B cell (primary cell): Measurements from ENCODE around the gene LSM7. TPM values are rescaled to one million over a fixed set of nuclear protein-coding genes. Genes with fewer than 3 reads are reported as not detected.

Experiments used
- ATAC-seq: fragments of 200-7000 bp; cut with Tn5 transposase; one replicate; pipeline ENCODE4 v1.10.0; 2021; ENCODE audit warnings: low read depth, mild to moderate bottlenecking, moderate number of reproducible peaks, moderate library complexity
- CTCF ChIA-PET: fragments of 350-600 bp; sonication (Branson Sonifier 250); formaldehyde crosslinking; loops from one replicate; lab custom pipeline; 2021; ENCODE audit warnings: antibody characterized with exemption, inconsistent platforms; lab: Charles Lee
- POLR2A ChIA-PET: fragments of 350-600 bp; sonication (Branson Sonifier 250); formaldehyde crosslinking; loops from one replicate; lab custom pipeline; 2021; ENCODE audit warnings: antibody characterized with exemption; lab: Charles Lee
- DNase-seq: peaks from one replicate; pipeline ENCODE4 v3.0.0; 2013
- H2AFZ ChIP-seq: 2 replicates; pipeline ENCODE4 v1.6.1; 2012; ENCODE audit warnings: mild to moderate bottlenecking, low read depth, low read length; ENCODE audit not compliant: insufficient read depth, poor library complexity, severe bottlenecking
- H3K27ac ChIP-seq, 2 donors: 1 replicate in 1 of 2; 2 replicates in 1 of 2; pipeline ENCODE4 v1.5.1; 2012 to 2013; ENCODE audit warnings: low read length in 2 of 2, mild to moderate bottlenecking in 2 of 2, moderate library complexity in 1 of 2
- H3K27me3 ChIP-seq, 4 experiments: fragments of 200-600 bp in 1 of 4; sonication (generic) in 1 of 4; replicated peaks in 1 of 4; 1 replicate in 2 of 4; 2 replicates in 2 of 4; pipeline versions ENCODE4 v1.6.1 to v1.7.0; 2013 to 2016; ENCODE audit warnings: low read length in 3 of 4, mild to moderate bottlenecking in 2 of 4, mixed read lengths in 1 of 4, moderate library complexity in 1 of 4; ENCODE audit not compliant: insufficient read depth in 4 of 4, control insufficient read depth in 3 of 4; ENCODE audit errors: control extremely low read depth in 1 of 4
- H3K36me3 ChIP-seq, 2 experiments: replicated peaks in 1 of 2; 1 replicate in 1 of 2; 2 replicates in 1 of 2; pipeline versions ENCODE4 v1.6.1 to v1.7.1; 2013; ENCODE audit warnings: low read length in 1 of 2; ENCODE audit not compliant: insufficient read depth in 2 of 2, control insufficient read depth in 1 of 2; ENCODE audit errors: control extremely low read depth in 1 of 2, extremely low read depth in 1 of 2
- H3K4me1 ChIP-seq, 2 donors: fragments of 200-600 bp in 1 of 2; sonication (generic) in 1 of 2; 1 replicate in 1 of 2; 2 replicates in 1 of 2; pipeline versions ENCODE4 v1.5.1 to v1.6.1; 2013 to 2017; ENCODE audit warnings: low read length in 2 of 2; ENCODE audit not compliant: control insufficient read depth in 2 of 2, insufficient read depth in 2 of 2
- H3K4me2 ChIP-seq: replicated peaks from 2 replicates; pipeline ENCODE3; 2012; ENCODE audit warnings: mild to moderate bottlenecking, low read depth, low read length; ENCODE audit not compliant: poor library complexity, severe bottlenecking
- H3K4me3 ChIP-seq, 5 experiments: fragments of 200-600 bp in 1 of 5; sonication (generic) in 1 of 5; 1 replicate in 3 of 5; 2 replicates in 2 of 5; pipeline versions ENCODE4 v1.5.1 to v1.7.0; 2011 to 2016; ENCODE audit warnings: low read length in 4 of 5, mild to moderate bottlenecking in 4 of 5, low read depth in 2 of 5, control low read depth in 1 of 5, moderate library complexity in 1 of 5; ENCODE audit not compliant: insufficient read depth in 1 of 5; ENCODE audit errors: control extremely low read depth in 1 of 5, extremely low read depth in 1 of 5
- H3K79me2 ChIP-seq: fragments of 200-600 bp; sonication (generic); one replicate; pipeline ENCODE4 v1.6.0; 2016; ENCODE audit warnings: low read length; ENCODE audit not compliant: control insufficient read depth, insufficient read depth
- H3K9ac ChIP-seq: fragments of 200-600 bp; sonication (generic); 2 replicates; pipeline ENCODE4 v1.6.1; 2017; ENCODE audit warnings: mild to moderate bottlenecking, low read length, moderate library complexity
- H3K9me3 ChIP-seq, 3 donors: one replicate each; pipeline versions ENCODE4 v1.6.1 to v1.7.1; 2013; ENCODE audit warnings: low read length in 2 of 3; ENCODE audit not compliant: control insufficient read depth in 2 of 3, insufficient read depth in 1 of 3; ENCODE audit errors: control extremely low read depth in 1 of 3
- H4K20me1 ChIP-seq: 2 replicates; pipeline ENCODE4 v1.6.0; 2012; ENCODE audit warnings: mild to moderate bottlenecking, low read length; ENCODE audit not compliant: insufficient read depth, control insufficient read depth, poor library complexity, severe bottlenecking
- H3K27ac Mint-ChIP-seq: one replicate; pipeline ENCODE4 v1.8.0; 2021; ENCODE audit warnings: mixed read lengths
- H3K27me3 Mint-ChIP-seq: one replicate; pipeline ENCODE4 v1.8.0; 2021; ENCODE audit warnings: mixed read lengths
- H3K4me1 Mint-ChIP-seq: one replicate; pipeline ENCODE4 v1.8.0; 2021; ENCODE audit warnings: mixed read lengths
- H3K4me3 Mint-ChIP-seq: one replicate; pipeline ENCODE4 v1.8.0; 2021; ENCODE audit warnings: mixed read lengths
- H3K9me3 Mint-ChIP-seq: one replicate; pipeline ENCODE4 v1.8.0; 2022; ENCODE audit warnings: mixed read lengths; ENCODE audit not compliant: insufficient read depth
- EZH2 ChIP-seq: IDR thresholded peaks from 2 replicates; pipeline ENCODE4 v1.6.1; 2012; ENCODE audit warnings: borderline replicate concordance, low read depth, mild to moderate bottlenecking, moderate library complexity, low read length; ENCODE audit not compliant: insufficient read depth, poor library complexity, severe bottlenecking
- WGBS: methylation state at CpG from one replicate; pipeline ENCODE4 v1.1.5; 2013; ENCODE audit warnings: missing lambda C conversion rate; ENCODE audit not compliant: insufficient coverage; 5-methylcytosine and 5-hydroxymethylcytosine counted together
- intact Hi-C: fragments of 100-400 bp; cut with micrococcal nuclease; formaldehyde crosslinking; loops from one replicate; pipeline ENCODE4 v1.10.0; 2022
- polyA plus RNA-seq: library from polyadenylated mRNA; depleted of rRNA; stranded (reverse); fragments of >200 nt; gene quantifications from 2 replicates; pipeline ENCODE4 v1.2.3, GENCODE V29; 2012
- total RNA-seq, 2 donors: library from RNA; stranded (reverse); fragments of 120-200 nt in 1 of 2; gene quantifications; 1 replicate in 1 of 2; 2 replicates in 1 of 2; pipeline versions ENCODE4 v1.2.3 to v1.2.4, GENCODE V29; 2013 to 2022
- TF ChIP-seq, protein P1 (sequence below): fragments of 200-600 bp; IDR thresholded peaks from one replicate; pipeline ENCODE4 v1.8.0; 2022; ENCODE audit warnings: antibody characterized with exemption, mild to moderate bottlenecking

LSM7 gene
- total and polyA plus RNA-seq, 2 donors (not counting 1 experiment from before 2014, with no cell fraction given), result 201 to 820 TPM

DNA sequence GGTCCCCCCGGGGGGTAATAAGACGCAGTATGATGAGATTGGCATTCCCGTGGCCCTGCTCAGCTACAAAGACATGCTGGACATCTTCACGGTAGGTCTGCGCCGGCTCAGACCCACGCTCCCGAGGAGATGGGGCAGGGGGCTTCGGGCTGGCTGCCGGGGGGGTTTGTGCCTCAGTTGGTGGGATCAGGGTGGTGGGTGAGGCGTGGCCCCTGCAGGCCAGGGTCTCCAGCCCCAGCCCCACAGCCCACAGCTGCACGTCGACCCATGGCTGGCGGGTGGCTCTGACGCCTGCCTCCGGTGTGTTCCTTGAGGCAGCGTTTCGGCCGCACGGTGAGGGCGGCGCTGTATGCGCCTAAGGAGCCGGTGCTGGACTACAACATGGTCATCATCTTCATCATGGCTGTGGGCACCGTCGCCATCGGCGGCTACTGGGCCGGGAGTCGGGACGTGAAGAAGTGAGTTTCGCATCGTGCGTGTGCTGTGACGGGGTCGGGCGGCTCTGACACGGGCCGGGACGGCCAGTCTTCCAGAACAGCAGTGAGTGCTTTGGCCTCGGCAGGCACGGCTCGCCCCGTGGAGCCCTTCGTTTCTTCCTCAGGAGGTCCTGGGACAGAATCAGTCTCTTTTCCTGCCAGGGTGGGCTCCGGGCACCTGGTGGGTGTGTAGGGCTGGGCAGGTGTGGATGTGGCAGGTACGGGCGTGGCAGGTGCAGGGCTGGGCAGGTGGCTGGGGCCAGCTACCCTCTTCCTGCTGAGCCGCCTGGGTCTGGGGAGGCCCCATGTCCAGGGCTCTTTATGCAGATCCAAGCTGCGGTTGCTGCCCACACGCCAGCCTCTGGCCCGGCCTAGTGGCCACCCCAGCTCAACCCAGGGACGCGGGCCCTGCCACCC lies 10.6 kb upstream of the LSM7 start:
- Histone ChIP-seq H3K4me3 (no peak overlapping the region), H3K9ac (no peak overlapping the region), H3K9me3 (peaks cover 0 to 11% (median 0%) of the 10 kb centered on the region in 3 donors), H3K4me2 (no peak overlapping the region), H3K79me2 (peaks cover 42% of the 10 kb centered on the region), H3K4me1 (peaks cover 3 to 4% of the 10 kb centered on the region in 2 donors), H3K27ac (no peak overlapping the region), H4K20me1 (peaks cover 61% of the 10 kb centered on the region), H2AFZ (no peak overlapping the region), H3K36me3 (peaks cover 0 to 66% of the 10 kb centered on the region in 2 experiments), H3K27me3 (no peaks in the 10 kb centered on the region)
- WGBS, result 97% methylated on average over 52 of the region's 54 CpGs
- no peak for DNase-seq
- Mint-ChIP-seq H3K9me3 (peaks cover 2% of the 10 kb centered on the region), H3K27me3 (no peaks in the 10 kb centered on the region), H3K4me3 (no peak overlapping the region), H3K4me1 (peaks cover 19% of the 10 kb centered on the region), H3K27ac (no peak overlapping the region)
- CTCF ChIA-PET, result no interaction called here
- TF ChIP-seq, protein P1, sequence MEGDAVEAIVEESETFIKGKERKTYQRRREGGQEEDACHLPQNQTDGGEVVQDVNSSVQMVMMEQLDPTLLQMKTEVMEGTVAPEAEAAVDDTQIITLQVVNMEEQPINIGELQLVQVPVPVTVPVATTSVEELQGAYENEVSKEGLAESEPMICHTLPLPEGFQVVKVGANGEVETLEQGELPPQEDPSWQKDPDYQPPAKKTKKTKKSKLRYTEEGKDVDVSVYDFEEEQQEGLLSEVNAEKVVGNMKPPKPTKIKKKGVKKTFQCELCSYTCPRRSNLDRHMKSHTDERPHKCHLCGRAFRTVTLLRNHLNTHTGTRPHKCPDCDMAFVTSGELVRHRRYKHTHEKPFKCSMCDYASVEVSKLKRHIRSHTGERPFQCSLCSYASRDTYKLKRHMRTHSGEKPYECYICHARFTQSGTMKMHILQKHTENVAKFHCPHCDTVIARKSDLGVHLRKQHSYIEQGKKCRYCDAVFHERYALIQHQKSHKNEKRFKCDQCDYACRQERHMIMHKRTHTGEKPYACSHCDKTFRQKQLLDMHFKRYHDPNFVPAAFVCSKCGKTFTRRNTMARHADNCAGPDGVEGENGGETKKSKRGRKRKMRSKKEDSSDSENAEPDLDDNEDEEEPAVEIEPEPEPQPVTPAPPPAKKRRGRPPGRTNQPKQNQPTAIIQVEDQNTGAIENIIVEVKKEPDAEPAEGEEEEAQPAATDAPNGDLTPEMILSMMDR, result no peak
- no peak for TF ChIP-seq EZH2
- intact Hi-C loops, result no loop called here
- POLR2A ChIA-PET, result interaction anchor here (0.6 kb wide), 1 partner anchor 319 kb away, joined by 3 read pairs; no protein-coding TSS in a partner anchor
- ATAC-seq, result no peak

DNA sequence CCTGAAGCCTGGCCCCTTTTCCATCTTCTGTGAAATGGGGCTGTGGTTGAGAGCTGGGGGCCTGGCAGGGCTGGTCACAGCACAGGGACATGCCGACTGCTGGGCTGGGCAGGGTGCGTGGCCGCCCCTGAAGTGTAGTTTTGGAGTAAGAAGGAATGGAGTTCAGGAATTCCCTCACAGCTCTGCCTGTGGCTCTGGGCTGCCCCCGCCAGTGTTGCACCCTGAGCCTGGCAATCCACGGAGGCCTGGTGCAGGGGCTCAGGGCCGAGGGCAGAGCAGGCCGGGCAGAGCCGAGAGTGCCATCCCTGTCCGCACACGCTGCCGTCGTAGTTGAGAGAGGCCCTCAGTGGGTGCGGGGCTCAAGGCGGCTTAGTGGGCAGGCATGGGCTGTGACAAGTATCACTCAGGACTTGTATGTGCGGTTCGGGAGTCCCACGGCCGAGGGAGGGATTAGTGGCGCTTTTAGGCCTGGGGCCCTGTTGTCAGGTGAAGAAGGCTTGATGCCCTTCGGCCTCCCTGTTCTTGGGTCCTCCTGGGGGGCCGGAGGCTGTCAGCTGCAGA lies 9.7 kb upstream of the LSM7 start:
- peaks cover 27% of the 10 kb centered on the region for H3K4me1 Mint-ChIP-seq
- no peak for TF ChIP-seq EZH2
- TF ChIP-seq, protein P1, result no peak
- H3K27ac Mint-ChIP-seq, result no peak overlapping the region
- peaks cover 2% of the 10 kb centered on the region for H3K9me3 Mint-ChIP-seq
- Histone ChIP-seq H3K79me2 (peaks cover 50% of the 10 kb centered on the region), H3K4me2 (no peak overlapping the region), H3K4me1 (peaks cover 12% of the 10 kb centered on the region in 2 donors), H3K9me3 (peaks cover 0 to 11% (median 0%) of the 10 kb centered on the region in 3 donors), H2AFZ (no peak overlapping the region), H3K9ac (no peak overlapping the region), H4K20me1 (peaks cover 61% of the 10 kb centered on the region), H3K4me3 (no peak overlapping the region), H3K27me3 (no peaks in the 10 kb centered on the region), H3K27ac (no peak overlapping the region), H3K36me3 (peaks cover 0 to 64% of the 10 kb centered on the region in 2 experiments)
- H3K4me3 Mint-ChIP-seq, result no peak overlapping the region
- ATAC-seq (no peak), DNase-seq (no peak)
- 97% methylated on average over 21 of the region's 21 CpGs for WGBS
- H3K27me3 Mint-ChIP-seq, result no peaks in the 10 kb centered on the region
- ChIA-PET CTCF (no interaction called here), POLR2A (no interaction called here)
- intact Hi-C loops, result no loop called here
